NOMO-1 (cell line): Measurements from ENCODE around the gene EIF4H.
"Not testable (repeated sequence)": the region's sequence is repeated elsewhere in the genome, so short reads cannot be mapped to it uniquely, and the experiment has no call there.

Source experiments
- DNase-seq, 2 experiments: peaks; one replicate each; lab custom pipeline; 2025; ENCODE audit not compliant: unreplicated experiment in 2 of 2; lab: John Stamatoyannopoulos, UW

Gene EIF4H

DNA sequence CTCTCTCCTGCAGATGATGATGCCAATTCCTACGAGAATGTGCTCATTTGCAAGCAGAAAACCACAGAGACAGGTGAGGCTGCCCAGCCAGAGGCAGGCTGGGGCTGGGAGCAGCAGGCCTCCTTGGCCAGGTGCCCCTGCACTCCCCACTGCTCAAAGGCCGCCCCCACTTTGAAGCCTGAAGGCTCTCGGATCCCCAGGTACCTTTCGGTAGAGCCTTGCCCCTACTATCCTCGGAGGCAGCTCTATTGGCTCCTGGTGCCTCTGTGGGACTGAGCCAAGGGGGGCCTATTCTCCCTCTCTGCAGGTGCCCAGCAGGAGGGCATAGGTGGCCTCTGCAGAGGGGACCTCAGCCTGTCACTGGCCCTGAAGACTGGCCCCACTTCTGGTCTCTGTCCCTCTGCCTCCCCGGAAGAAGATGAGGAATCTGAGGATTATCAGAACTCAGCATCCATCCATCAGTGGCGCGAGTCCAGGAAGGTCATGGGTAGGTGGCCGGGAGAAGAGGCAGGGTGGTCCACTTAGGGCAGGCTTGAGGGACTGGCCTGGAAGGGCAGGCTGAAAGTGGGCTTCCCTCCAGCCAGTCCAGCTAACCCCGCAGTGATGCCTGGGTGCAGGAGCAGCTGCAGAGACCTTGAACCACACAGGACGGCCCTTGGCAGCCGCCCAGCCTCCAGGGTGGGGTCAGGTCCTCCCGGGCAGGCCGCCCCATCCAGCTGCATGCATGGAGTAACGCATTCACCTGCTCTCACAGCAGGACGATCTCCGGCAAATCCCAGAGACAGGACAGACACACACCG, 49.8 kb downstream of the EIF4H start:
- DNase-seq, result no peak

DNA sequence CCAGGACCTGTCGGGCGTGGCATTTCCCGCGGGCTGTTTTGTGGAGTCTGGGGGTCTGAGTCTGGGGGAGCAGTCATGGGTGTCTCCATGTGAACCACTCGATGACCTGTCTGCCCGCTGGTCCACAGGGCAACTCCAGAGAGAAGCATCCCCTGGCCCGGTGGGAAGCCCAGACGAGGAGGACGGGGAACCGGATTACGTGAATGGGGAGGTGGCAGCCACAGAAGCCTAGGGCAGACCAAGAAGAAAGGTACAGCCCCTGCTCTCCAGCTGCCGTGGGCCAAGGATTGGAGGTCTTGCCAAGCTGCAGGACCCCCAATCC, 50.3 kb downstream of the EIF4H start:
- no peak for DNase-seq

DNA sequence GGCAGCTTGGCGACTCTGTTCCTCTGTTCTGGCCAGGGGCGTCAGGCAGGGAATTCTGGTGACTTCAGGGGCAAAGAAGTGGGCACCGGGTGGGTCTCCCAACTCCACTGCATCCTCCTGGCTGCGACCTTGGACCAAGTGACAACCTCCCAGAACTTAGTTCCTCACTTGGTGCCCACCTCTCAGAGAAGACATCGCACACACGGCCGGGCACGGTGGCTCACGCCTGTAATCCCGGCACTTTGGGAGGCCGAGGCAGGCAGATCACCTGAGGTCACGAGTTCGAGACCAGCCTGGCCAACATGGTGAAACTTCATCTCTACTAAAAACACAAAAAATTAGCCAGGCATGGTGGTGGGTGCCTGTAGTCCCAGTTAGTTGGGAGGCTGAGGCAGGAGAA, 50.8 kb downstream of the EIF4H start:
- DNase-seq, result not testable (repeated sequence)

- DNase-seq, result no peak
These were observed 51.2 kb downstream of the EIF4H start for GRCh38 chr7:74225400-74225799.

DNA sequence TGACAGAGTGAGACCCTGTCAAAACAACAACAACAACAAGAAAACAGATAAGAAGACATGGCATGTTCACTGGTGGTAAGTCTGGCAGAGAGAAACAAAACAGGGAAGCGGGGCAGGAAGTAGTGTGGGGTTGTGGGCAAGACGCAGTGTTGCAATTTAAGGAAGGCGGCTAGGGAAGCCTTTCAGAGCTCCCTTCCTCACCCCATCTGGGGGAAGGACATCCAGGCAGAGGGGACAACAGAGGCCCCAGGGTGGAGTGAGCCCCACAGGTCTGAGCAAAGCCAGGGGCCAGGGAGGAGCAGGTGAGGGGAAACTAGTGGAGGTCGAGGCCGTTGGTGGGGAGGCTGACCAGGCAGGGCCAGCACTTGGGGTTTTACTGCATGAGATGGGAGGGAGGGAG, 52.5 kb downstream of the EIF4H start:
- peak; percentile 97 to 99 for DNase-seq

- peak; percentile 76 to 85 for DNase-seq
These were observed 55.1 kb downstream of the EIF4H start for GRCh38 chr7:74228951-74229900.

- peak; percentile 99 to 100 for DNase-seq
These were observed 56.5 kb downstream of the EIF4H start for GRCh38 chr7:74230446-74231231.

DNA sequence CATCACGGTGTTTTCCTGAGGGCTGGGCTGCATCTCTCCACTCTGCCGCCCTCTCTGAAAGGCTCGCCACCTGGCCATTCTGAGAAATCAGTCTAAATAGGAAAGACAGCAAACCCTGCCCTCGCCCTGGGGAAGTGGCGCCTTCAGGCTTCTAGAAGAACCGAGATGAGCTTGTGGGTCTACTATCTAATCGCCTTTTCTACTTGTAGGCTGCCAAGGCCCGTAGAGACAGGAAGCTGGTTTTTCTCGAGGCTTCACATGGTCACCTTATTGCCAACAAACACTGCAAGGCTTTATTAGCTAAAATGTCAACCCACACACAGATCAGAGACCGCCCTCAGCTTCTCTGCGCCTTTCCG, 57.1 kb downstream of the EIF4H start:
- no peak for DNase-seq

DNA sequence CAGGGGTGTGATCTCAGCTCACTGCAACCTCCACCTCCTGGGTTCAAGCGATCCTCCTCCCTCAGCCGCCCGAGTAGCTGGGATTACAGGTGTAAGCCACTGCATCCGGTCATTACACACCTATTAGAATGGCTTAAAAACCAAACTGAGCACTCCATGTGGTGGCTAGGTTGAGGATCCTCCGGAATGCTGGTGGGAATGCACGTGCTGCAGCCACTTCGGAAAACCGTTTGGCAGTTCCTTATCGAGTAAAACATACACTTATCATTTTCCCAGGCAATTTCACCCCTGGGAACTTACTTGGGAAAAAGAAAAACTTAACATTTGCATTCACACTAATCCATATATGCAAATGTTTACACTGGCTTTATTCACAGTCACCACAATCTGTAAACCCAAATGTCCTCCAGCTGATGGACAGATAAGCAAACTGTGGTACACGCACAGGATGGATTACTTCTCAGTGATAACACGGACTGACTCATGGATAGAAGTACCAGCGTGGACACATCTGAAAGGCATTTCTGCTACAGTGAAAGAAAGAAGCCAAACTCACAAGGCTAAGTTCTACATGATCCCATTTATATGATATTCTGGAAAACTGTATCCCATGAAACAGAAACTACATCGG, 59.6 kb downstream of the EIF4H start:
- no peak for DNase-seq

DNA sequence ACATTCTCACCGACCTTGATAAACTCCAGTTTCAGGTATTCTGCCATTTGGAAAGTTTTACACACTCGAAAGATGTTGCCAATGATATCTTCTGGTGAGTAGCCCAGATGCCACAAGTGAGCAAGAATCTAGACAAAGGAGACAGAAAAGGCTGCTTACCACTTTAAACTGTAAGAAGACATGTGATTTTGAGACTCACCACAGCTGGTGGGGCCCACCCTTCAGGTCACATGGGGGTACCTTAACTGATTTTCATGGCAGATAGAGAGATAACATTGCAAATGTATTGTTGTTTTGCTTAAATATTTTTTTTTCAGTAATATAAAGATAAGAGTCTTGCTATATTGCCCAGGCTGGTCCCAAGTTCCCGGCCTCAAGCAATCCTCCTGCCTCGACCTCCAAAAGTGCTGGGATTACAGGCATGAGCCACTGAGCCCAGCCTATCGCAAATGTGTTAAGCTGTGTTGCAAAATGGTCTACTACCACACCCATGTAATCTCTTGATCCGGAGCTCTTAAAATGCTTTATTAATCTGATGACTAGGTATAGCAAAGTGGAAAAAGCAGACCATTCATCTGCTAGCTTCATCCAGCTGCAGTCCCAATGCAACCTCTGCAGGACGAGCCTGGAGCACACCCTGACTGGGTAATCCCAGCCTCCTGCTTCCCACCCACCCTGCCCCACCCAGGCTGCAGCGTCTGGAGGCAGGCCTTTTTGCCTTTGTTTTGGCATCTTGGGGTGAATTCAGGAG, 61.5 kb downstream of the EIF4H start:
- DNase-seq, result no peak

GRCh38 chr7:74236284-74236683, 62.1 kb downstream of the EIF4H start:
- no peak for DNase-seq

GRCh38 chr7:74240482-74240881, 66.3 kb downstream of the EIF4H start:
- no peak for DNase-seq

DNA sequence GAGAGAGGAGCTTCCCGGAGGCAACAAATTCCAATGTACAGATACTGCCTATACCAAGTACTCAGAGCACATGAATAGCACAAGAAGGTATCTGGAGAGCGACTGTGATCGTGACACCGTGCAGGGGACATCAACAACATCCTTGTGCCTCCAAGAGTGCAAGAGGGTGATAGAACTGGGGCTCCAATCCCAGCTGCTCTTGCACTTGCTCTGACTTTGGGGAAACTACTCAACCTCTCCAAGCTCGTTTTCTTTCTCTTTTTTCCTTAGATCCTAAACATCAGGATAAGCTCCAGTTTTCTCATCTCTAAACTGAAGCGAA, 67.9 kb downstream of the EIF4H start:
- no peak for DNase-seq

DNA sequence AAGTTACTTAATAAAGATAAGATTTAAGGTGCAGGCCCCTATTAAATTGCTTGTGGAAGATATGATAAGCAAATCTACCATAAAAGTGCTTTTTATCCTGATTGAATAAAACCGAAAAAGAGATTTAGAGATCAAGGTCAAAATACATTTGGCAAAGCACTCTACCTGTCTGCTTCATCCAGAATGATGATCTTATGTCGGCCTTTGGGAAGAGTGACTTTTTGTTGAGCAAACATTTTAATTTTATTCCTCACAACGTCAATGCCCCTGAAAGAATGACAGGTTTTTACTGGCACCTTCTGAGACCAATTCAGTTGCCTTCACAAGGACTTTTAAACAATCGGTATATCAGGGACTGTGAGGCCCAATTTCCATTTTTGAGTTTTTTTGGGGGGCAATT, 72.3 kb downstream of the EIF4H start:
- DNase-seq, result no peak
